Lower leg skin (tissue), 4 donors: ENCODE results near the gene SIMC1. TPM values are rescaled to one million over a fixed set of nuclear protein-coding genes. Genes with fewer than 3 reads are reported as not detected.

Experiments used
- DNase-seq, 2 donors: peaks; one replicate each; pipeline ENCODE4 v3.0.0-alpha.2; 2019; ENCODE audit warnings: low spot score in 2 of 2
- H3K4me3 ChIP-seq: fragments of 200-600 bp; sonication (generic); 2 replicates; pipeline ENCODE4 v1.5.1; 2017; ENCODE audit warnings: mild to moderate bottlenecking, low read depth; ENCODE audit not compliant: poor library complexity, severe bottlenecking
- POLR2A ChIP-seq, 2 donors: fragments of 450-650 bp; IDR thresholded peaks; one replicate each; pipeline ENCODE4 v1.6.1; 2016 to 2017; ENCODE audit warnings: antibody characterized with exemption in 2 of 2, mild to moderate bottlenecking in 1 of 2, moderate library complexity in 1 of 2
- WGBS, 2 donors: methylation state at CpG; one replicate each; pipeline ENCODE4 v1.1.5; 2018; 5-methylcytosine and 5-hydroxymethylcytosine counted together
- intact Hi-C: fragments of 100-400 bp; cut with DNase I; formaldehyde crosslinking; loops from one replicate; pipeline ENCODE4 v1.15.0; 2023; ENCODE audit warnings: low total_unique reads
- total RNA-seq, 4 donors: library from RNA; depleted of rRNA; stranded (reverse); fragments of >200 nt; gene quantifications; one replicate each; pipeline ENCODE4 v1.1.0, GENCODE V29; 2016
- TF ChIP-seq, protein P1 (sequence below), 3 donors: fragments of 450-650 bp; IDR thresholded peaks; one replicate each; pipeline ENCODE4 v1.5.1; 2016; ENCODE audit warnings: antibody characterized with exemption in 3 of 3, mild to moderate bottlenecking in 3 of 3, moderate library complexity in 2 of 3

The SIMC1 gene
- total RNA-seq, 4 donors from 2014 or later = 7.5 to 14.9 (median 11.0) TPM

DNA sequence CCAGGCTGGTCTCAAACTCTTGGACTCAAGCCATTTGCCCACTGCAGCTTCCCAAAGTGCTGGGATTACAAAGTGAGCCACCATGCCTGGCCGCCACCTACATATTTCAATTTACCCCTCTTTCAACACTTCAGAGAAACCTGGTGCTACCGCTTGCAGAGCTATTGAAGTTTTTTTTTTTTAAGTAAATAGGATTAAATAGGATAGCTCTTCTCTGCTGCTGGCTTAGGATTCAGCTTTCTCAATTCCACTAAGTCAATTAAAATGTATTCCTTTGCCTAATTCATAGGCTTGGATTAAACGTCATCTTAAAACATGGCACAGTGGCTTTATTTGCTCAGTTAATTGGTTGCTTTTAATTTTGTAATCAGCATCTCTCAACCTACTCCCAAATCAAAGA lies 82.4 kb downstream of the SIMC1 start:
- DNase-seq = no peak
- H3K4me3 ChIP-seq = no peak overlapping the region
- 95 to 96% methylated on average over 3 of the region's 3 CpGs for WGBS, 2 donors
- intact Hi-C loops = no loop called here
- TF ChIP-seq, protein P1, sequence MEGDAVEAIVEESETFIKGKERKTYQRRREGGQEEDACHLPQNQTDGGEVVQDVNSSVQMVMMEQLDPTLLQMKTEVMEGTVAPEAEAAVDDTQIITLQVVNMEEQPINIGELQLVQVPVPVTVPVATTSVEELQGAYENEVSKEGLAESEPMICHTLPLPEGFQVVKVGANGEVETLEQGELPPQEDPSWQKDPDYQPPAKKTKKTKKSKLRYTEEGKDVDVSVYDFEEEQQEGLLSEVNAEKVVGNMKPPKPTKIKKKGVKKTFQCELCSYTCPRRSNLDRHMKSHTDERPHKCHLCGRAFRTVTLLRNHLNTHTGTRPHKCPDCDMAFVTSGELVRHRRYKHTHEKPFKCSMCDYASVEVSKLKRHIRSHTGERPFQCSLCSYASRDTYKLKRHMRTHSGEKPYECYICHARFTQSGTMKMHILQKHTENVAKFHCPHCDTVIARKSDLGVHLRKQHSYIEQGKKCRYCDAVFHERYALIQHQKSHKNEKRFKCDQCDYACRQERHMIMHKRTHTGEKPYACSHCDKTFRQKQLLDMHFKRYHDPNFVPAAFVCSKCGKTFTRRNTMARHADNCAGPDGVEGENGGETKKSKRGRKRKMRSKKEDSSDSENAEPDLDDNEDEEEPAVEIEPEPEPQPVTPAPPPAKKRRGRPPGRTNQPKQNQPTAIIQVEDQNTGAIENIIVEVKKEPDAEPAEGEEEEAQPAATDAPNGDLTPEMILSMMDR (IDR thresholded peaks at IDR 0.05) = no peak
- TF ChIP-seq POLR2A (IDR thresholded peaks at IDR 0.05) = no peak

DNA sequence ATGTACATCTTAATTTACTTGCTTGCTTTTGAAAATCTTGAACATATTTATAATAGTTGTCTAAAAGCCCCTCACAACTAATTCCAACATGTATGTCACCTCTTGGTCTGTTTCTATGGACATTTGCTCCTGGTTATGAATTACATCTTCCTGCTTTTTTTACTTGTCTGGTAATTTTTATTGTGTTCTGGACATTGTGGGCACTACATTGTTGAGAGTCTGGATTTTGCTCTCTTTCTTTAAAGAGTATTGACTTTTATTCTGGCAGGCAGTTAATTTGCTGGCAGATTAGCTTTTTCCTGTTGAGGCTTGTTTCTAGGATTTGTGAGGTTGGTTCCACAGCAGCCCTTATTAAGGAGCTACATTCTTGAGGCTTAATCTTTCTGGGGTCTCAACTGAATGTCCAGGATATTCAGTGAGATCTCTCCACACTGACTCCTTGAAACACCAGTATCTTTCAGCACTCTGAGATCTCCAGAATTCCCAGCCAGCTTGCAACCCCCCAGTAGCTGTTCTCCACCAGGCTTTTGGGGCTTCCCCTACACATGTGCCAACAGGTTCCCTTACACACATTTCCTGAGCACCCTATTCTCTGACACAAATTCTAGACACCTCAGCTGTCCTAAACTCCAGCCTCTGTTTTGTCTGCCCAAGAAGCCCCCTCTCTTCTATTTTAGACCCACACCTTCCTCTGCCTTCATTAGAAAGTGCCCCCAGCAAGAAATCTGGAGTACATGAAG lies 96.0 kb downstream of the SIMC1 start:
- TF ChIP-seq POLR2A (IDR thresholded peaks at IDR 0.05) = no peak
- TF ChIP-seq, protein P1 (IDR thresholded peaks at IDR 0.05) = no peak
- intact Hi-C loops = no loop called here
- no peak overlapping the region for H3K4me3 ChIP-seq
- no peak for DNase-seq

DNA sequence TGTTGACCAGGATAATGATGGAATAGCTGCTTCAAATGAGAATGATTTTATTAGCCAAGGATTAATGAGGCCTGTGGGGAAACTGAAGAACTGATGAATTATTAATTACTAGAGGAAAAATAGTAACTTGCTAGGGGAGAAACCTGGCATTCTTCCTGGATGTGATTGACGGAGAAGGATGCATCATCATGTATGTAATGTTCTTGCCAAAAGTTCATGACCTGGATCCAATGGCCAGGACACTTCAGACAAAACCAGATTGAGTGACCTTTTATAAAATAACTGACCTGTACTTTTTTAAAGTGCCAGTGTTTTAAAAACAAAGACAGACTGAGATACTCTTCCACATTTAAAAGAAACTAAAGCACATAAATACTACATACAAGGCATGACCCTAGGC lies 99.7 kb downstream of the SIMC1 start:
- 48 to 57% methylated on average over 1 of the region's 1 CpG for WGBS, 2 donors
- DNase-seq = no peak
- intact Hi-C loops = no loop called here
- H3K4me3 ChIP-seq = no peak overlapping the region
- TF ChIP-seq POLR2A (IDR thresholded peaks at IDR 0.05) = no peak
- TF ChIP-seq, protein P1 (IDR thresholded peaks at IDR 0.05) = no peak

DNA sequence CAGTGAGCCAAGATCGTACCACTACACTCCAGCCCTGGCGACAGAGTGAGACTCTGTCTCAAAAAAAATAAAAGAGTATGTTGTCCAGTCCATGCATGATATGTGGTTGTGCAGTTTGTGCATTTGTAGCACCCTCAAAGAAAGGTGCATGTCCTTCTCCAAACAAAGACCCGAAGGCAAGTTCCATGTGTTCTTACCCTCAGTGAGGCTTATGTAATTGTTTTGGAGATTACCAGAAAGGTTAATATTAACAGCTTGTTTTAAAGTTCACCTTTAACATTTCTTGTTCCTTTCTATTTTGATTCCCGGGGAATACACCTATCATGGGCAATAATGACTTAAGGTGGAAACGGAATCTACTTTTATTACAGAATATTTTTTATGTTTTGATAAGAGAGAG lies 101.1 kb downstream of the SIMC1 start:
- no peak for TF ChIP-seq POLR2A (IDR thresholded peaks at IDR 0.05)
- TF ChIP-seq, protein P1 (IDR thresholded peaks at IDR 0.05) = no peak
- 94% methylated on average over 5 of the region's 5 CpGs for WGBS, 2 donors
- DNase-seq = no peak
- no peak overlapping the region for H3K4me3 ChIP-seq
- intact Hi-C loops = no loop called here

DNA sequence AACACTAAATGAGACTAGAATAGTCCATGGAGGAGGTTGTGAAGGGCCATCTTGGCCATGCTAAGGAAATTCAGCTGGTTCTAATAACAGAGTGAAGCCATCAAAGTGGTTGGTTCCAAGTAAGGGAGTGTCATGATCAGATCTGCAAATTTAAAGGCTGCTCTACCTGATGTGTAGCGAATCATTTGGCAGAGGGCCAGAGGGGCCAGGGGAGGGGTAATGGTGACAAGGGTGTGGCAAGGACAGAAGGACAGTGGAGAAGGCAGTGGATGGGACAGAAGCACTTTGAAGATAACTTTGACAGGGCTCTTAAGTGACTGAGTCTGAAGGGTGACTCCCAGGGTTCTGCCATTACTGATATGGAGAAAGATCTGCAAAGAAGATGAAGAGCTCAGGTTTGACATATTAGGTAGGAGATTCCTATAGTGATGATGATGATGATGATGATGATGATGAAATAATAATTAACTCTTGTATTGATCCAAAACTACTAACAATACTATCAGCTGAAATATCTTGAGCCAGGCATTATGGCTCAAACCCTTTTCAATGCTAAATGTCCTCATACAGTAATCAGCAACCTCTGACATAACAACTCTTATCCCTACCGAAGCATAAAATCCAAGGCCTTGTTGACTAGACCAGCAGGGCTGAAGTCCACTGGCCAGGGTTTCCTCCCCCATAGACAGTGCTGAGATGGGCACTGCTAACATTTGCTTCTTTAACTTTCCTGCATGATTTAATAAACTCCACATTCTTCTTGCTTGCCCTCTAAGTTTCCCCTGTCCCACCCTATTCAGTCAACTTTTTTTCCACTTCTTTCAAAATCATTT lies 103.3 kb downstream of the SIMC1 start:
- H3K4me3 ChIP-seq = no peak overlapping the region
- intact Hi-C loops = no loop called here
- DNase-seq = no peak
- WGBS, 2 donors = 57 to 90% methylated on average over 2 of the region's 2 CpGs
- TF ChIP-seq, protein P1 (IDR thresholded peaks at IDR 0.05) = no peak
- no peak for TF ChIP-seq POLR2A (IDR thresholded peaks at IDR 0.05)
